IPS-11a (cell line): Measurements from ENCODE around the gene CXorf51A.
"Not testable (repeated sequence)": the region's sequence is repeated elsewhere in the genome, so short reads cannot be mapped to it uniquely, and the experiment has no call there.

Experiments
- H3K4me3 ChIP-seq: one replicate; pipeline ENCODE4 v1.5.1; 2013; ENCODE audit warnings: low read depth, low read length, control low read depth

CXorf51A gene

GRCh38 chrX:146814644-146815043 lies at the start of gene CXorf51A:
TSS of gene CXorf51A (minus strand) at chrX:146814744. CDS start at chrX:146814723, 21 bp downstream.
- H3K4me3 ChIP-seq, result not testable (repeated sequence)

- no peak overlapping the region for H3K4me3 ChIP-seq
These were observed 49.0 kb upstream of the CXorf51A start for GRCh38 chrX:146863566-146863965.

- no peak overlapping the region for H3K4me3 ChIP-seq
These were observed 39.7 kb upstream of the CXorf51A start for GRCh38 chrX:146854281-146854680.

GRCh38 chrX:146831994-146832393 lies 17.4 kb upstream of the CXorf51A start:
- no peak overlapping the region for H3K4me3 ChIP-seq

GRCh38 chrX:146809471-146809870 lies 5.1 kb downstream of the CXorf51A start, which contains the start of gene CXorf51B:
TSS of gene CXorf51B (plus strand) at chrX:146809771. CDS start at chrX:146809792, 21 bp downstream.
- H3K4me3 ChIP-seq, result not testable (repeated sequence)
